ENCODE data around the gene CFAP221.

DNA sequence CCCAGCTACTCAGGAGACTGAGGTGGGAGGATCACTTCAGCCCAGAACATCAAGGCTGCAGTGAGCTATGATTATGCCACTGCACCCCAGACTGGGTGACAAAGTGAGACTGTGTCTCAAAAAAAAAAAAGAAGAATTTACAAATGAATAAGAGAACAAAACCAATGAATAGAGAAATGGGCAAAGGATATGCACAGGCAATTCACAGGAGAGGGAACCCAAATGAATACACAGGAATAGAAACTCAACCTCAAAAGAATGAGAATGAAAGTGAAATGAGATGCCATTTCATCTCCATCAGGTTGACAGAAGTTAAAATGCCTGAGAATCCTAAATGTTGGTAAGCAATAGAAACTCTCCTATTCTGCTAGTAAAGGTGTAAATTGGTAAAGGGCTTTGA lies 40.2 kb downstream of the CFAP221 start:
- TF ChIP-seq CBX3 (IDR thresholded peaks at IDR 0.05; ENCODE audit: borderline replicate concordance, low read depth) (no peak), BHLHE40 (IDR thresholded peaks at IDR 0.05; ENCODE audit: borderline replicate concordance in 1 of 2, low read depth in 2 of 2, low read length in 1 of 2) (no peak)
- TF ChIP-seq, protein P1, sequence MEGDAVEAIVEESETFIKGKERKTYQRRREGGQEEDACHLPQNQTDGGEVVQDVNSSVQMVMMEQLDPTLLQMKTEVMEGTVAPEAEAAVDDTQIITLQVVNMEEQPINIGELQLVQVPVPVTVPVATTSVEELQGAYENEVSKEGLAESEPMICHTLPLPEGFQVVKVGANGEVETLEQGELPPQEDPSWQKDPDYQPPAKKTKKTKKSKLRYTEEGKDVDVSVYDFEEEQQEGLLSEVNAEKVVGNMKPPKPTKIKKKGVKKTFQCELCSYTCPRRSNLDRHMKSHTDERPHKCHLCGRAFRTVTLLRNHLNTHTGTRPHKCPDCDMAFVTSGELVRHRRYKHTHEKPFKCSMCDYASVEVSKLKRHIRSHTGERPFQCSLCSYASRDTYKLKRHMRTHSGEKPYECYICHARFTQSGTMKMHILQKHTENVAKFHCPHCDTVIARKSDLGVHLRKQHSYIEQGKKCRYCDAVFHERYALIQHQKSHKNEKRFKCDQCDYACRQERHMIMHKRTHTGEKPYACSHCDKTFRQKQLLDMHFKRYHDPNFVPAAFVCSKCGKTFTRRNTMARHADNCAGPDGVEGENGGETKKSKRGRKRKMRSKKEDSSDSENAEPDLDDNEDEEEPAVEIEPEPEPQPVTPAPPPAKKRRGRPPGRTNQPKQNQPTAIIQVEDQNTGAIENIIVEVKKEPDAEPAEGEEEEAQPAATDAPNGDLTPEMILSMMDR (IDR thresholded peaks at IDR 0.05 in 2 of 3, conservative IDR thresholded peaks at IDR 0.05 in 1 of 3; ENCODE audit: control insufficient read depth in 2 of 3, extremely low read depth in 1 of 3, insufficient read depth in 1 of 3, low read depth in 3 of 3, low read length in 3 of 3): no peak
